ENCODE measurements around the gene ACSBG1. TPM values are rescaled to one million over a fixed set of nuclear protein-coding genes. Genes with fewer than 3 reads are reported as not detected.
"Not testable (repeated sequence)": the region's sequence is repeated elsewhere in the genome, so short reads cannot be mapped to it uniquely, and the experiment has no call there.

The ACSBG1 gene
- total RNA-seq, 4 donors from 2014 or later, result under 0.01 to 0.21 TPM; not detected in 2

DNA sequence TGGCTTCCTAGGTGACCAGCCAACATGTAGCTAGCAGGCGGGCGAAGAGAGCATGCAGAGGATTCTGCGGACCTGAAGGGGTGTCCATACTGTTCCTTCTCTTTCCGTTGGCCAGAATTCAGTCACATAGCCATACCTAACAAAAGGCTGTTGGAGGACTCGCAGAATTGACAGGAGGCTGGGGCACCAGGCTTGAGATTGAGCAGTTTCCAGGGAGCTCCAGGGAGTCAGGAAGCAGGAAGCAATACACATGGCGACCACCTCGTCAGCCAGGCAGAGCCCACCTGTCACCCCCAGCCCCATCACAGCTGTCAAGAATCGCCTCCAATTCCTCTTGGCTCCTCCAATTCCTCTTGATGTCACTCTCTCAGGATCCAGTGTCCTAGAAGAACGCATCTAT is 16.8 kb upstream of the ACSBG1 start:
- no peak overlapping the region for H3K27ac ChIP-seq
- H3K9me3 ChIP-seq, result no peaks in the 10 kb centered on the region
- WGBS, 2 donors, result 84 to 92% methylated on average over 7 to 9 of the region's 9 CpGs
- no peaks in the 10 kb centered on the region for H3K36me3 ChIP-seq
- no peaks in the 10 kb centered on the region for H3K4me1 ChIP-seq
- H3K27me3 ChIP-seq, result no peaks in the 10 kb centered on the region
- H3K4me3 ChIP-seq, result no peak overlapping the region
- TF ChIP-seq EP300 (IDR thresholded peaks at IDR 0.05), result no peak
- TF ChIP-seq, protein P1, sequence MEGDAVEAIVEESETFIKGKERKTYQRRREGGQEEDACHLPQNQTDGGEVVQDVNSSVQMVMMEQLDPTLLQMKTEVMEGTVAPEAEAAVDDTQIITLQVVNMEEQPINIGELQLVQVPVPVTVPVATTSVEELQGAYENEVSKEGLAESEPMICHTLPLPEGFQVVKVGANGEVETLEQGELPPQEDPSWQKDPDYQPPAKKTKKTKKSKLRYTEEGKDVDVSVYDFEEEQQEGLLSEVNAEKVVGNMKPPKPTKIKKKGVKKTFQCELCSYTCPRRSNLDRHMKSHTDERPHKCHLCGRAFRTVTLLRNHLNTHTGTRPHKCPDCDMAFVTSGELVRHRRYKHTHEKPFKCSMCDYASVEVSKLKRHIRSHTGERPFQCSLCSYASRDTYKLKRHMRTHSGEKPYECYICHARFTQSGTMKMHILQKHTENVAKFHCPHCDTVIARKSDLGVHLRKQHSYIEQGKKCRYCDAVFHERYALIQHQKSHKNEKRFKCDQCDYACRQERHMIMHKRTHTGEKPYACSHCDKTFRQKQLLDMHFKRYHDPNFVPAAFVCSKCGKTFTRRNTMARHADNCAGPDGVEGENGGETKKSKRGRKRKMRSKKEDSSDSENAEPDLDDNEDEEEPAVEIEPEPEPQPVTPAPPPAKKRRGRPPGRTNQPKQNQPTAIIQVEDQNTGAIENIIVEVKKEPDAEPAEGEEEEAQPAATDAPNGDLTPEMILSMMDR (IDR thresholded peaks at IDR 0.05), result no peak
- TF ChIP-seq POLR2A (IDR thresholded peaks at IDR 0.05), result no peak
- no peak for DNase-seq (ENCODE audit: low spot score in 2 of 2)

DNA sequence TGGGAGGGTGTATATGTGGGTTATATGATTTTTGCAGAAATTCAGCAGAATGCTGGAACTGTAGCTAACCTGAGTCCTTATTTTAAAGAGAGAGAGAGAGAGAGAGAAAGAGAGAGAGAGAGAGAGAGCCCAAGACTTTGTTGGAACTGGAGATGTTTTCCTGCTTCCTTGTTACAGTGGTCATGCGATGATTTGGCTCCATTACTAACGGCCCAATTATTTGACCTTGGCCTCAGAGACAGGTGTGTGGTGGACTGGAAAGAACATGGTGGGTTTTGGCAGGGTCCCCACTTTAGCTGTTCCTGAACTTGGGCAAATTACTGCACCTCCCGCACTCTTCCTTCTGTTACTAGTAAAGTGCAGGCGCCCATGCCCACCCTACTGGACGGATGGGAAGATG is 14.8 kb upstream of the ACSBG1 start:
- 82 to 83% methylated on average over 5 of the region's 5 CpGs for WGBS, 2 donors
- Histone ChIP-seq H3K27me3 (no peaks in the 10 kb centered on the region), H3K4me1 (no peaks in the 10 kb centered on the region), H3K27ac (no peak overlapping the region), H3K36me3 (no peaks in the 10 kb centered on the region), H3K4me3 (no peak overlapping the region), H3K9me3 (no peaks in the 10 kb centered on the region)
- DNase-seq (ENCODE audit: low spot score in 2 of 2), result no peak
- TF ChIP-seq POLR2A (IDR thresholded peaks at IDR 0.05), result no peak
- TF ChIP-seq, protein P1 (IDR thresholded peaks at IDR 0.05), result no peak
- no peak for TF ChIP-seq EP300 (IDR thresholded peaks at IDR 0.05)

DNA sequence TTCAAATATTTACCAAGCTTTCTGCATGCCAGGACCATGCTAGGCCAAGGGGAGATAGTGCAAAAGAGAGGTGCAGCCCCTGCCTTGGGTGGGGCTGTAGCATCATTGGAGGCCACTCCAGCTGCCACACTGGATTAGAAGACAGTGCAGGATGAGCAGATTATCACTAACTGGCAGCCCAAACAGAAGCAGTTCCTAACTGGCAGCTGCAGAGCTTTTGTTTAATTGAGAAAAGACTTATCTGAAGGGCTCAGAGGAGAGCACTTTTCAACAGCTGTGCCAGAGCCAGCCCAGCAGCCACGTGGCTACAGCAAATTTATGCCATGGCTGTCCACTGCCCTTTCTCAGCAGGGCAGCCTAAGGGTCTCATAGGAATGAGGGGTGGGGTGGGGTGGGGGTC is 13.5 kb upstream of the ACSBG1 start:
- H3K27me3 ChIP-seq, result no peaks in the 10 kb centered on the region
- H3K27ac ChIP-seq, result no peak overlapping the region
- H3K4me1 ChIP-seq, result no peaks in the 10 kb centered on the region
- 70 to 83% methylated on average over 1 of the region's 1 CpG for WGBS, 2 donors
- H3K4me3 ChIP-seq, result no peak overlapping the region
- no peaks in the 10 kb centered on the region for H3K9me3 ChIP-seq
- no peak for DNase-seq (ENCODE audit: low spot score in 2 of 2)
- no peaks in the 10 kb centered on the region for H3K36me3 ChIP-seq
- TF ChIP-seq, protein P1 (IDR thresholded peaks at IDR 0.05), result no peak
- TF ChIP-seq POLR2A (IDR thresholded peaks at IDR 0.05), result no peak

DNA sequence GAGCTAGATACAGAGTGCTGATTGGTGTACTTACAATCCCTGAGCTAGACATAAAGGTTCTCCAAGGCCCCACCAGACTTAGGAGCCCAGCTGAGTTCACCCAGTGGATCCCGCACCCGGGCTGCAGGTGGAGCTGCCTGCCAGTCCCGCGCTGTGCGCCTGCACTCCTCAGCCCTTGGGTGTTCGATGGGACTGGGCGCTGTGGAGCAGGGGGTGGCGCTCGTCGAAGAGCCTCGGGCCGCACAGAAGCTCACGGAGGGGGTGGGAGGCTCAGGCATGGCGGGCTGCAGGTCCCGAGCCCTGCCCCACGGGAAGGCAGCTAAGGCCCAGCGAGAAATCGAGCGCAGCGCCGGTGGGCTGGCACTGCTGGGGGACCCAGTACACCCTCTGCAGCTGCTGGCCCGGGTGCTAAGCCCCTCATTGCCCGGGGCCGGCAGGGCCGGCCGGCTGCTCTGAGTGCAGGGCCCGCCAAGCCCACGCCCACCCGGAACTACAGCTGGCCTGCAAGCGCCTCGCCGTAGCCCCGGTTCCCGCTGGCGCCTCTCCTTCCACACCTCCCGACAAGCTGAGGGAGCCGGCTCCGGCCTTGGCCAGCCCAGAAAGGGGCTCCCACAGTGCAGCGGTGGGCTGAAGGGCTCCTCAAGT is 11.7 kb upstream of the ACSBG1 start:
- H3K27ac ChIP-seq; H3K36me3 ChIP-seq; H3K4me3 ChIP-seq; H3K4me1 ChIP-seq; DNase-seq (ENCODE audit: low spot score in 2 of 2); H3K9me3 ChIP-seq; H3K27me3 ChIP-seq: not testable (repeated sequence)
- 96 to 97% methylated on average over 36 to 39 of the region's 39 CpGs for WGBS, 2 donors

DNA sequence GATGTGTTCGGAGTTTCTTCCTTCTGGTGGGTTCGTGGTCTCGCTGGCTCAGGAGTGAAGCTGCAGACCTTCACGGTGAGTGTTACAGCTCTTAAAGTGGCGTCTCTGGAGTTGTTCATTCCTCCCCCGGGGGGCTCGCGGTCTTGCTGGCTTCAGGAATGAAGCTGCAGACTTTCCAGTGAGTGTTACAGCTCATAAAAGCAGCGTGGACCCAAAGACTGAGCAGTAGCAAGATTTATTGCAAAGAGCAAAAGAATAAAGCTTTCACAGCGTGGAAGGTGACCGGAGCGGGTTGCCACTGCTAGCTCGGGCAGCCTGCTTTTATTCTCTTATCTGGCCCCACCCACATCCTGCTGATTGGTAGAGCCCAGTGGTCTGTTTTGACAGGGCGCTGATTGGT is 11.0 kb upstream of the ACSBG1 start:
- WGBS, 2 donors, result 64 to 66% methylated on average over 14 of the region's 14 CpGs
- H3K4me3 ChIP-seq; H3K36me3 ChIP-seq; H3K4me1 ChIP-seq; H3K27ac ChIP-seq; H3K9me3 ChIP-seq; H3K27me3 ChIP-seq; DNase-seq (ENCODE audit: low spot score in 2 of 2): not testable (repeated sequence)

DNA sequence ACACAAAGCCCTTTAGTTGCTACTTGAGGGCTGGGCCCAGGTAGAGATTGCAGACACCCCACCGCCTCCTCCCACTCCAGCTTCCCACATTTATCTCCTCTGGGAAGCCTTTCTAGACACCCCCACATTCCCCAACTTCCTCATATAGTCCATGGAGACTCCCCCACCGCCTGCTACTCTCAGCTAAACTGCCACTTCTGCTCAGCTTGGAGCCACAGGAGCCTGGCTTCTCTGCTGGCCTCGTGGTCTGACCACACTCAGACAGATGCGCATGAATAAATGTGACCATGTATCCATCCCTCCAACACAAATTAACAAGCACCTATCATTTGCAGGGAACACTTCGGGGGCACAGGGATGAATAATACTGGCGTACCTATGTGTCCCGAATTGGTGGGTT is 10.5 kb upstream of the ACSBG1 start:
- DNase-seq (ENCODE audit: low spot score in 2 of 2), result no peak
- no peaks in the 10 kb centered on the region for H3K36me3 ChIP-seq
- peaks cover 0 to 6% (median 0%) of the 10 kb centered on the region in 4 donors for H3K4me1 ChIP-seq
- WGBS, 2 donors, result 59 to 86% methylated on average over 7 of the region's 7 CpGs
- no peaks in the 10 kb centered on the region for H3K9me3 ChIP-seq
- H3K27me3 ChIP-seq, result no peaks in the 10 kb centered on the region
- H3K27ac ChIP-seq, result no peak overlapping the region
- TF ChIP-seq EP300 (IDR thresholded peaks at IDR 0.05) (no peak), POLR2A (IDR thresholded peaks at IDR 0.05) (no peak)
- TF ChIP-seq, protein P1 (IDR thresholded peaks at IDR 0.05), result no peak
- no peak overlapping the region for H3K4me3 ChIP-seq

Measured in tibial nerve (tissue), 4 donors.